ENCODE results near the gene ROR1.

The ROR1 gene

GRCh38 chr1:63896755-63897154 lies 122.9 kb downstream of the ROR1 start (continued):
- TF ChIP-seq ZSCAN5A (tag by site-specific recombination; IDR thresholded peaks at IDR 0.05) (no peak), ZNF777 (tag by site-specific recombination; IDR thresholded peaks at IDR 0.05; ENCODE audit: borderline replicate concordance) (no peak), ZNF19 (tag by site-specific recombination; IDR thresholded peaks at IDR 0.05; ENCODE audit: low read depth) (no peak), KLF9 (tag by site-specific recombination; IDR thresholded peaks at IDR 0.05; ENCODE audit: low read depth) (no peak), ZNF549 (tag by site-specific recombination; IDR thresholded peaks at IDR 0.05) (no peak), ZNF701 (tag by site-specific recombination; IDR thresholded peaks at IDR 0.05) (no peak), TCF7L2 (IDR thresholded peaks at IDR 0.05; ENCODE audit: borderline replicate concordance, low read depth, low read length) (no peak), ZNF544 (tag by site-specific recombination; IDR thresholded peaks at IDR 0.05) (no peak), ZNF664 (tag by site-specific recombination; IDR thresholded peaks at IDR 0.05) (no peak), ZNF426 (tag by site-specific recombination; IDR thresholded peaks at IDR 0.05) (no peak), ZNF558 (tag by site-specific recombination; IDR thresholded peaks at IDR 0.05) (no peak), PRDM2 (tag by site-specific recombination; IDR thresholded peaks at IDR 0.05; ENCODE audit: borderline replicate concordance) (no peak)
- TF ChIP-seq, protein P1, sequence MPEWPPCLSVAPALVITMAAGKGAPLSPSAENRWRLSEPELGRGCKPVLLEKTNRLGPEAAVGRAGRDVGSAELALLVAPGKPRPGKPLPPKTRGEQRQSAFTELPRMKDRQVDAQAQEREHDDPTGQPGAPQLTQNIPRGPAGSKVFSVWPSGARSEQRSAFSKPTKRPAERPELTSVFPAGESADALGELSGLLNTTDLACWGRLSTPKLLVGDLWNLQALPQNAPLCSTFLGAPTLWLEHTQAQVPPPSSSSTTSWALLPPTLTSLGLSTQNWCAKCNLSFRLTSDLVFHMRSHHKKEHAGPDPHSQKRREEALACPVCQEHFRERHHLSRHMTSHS (tag by site-specific recombination; IDR thresholded peaks at IDR 0.05), result no peak
- TF ChIP-seq, protein P2, sequence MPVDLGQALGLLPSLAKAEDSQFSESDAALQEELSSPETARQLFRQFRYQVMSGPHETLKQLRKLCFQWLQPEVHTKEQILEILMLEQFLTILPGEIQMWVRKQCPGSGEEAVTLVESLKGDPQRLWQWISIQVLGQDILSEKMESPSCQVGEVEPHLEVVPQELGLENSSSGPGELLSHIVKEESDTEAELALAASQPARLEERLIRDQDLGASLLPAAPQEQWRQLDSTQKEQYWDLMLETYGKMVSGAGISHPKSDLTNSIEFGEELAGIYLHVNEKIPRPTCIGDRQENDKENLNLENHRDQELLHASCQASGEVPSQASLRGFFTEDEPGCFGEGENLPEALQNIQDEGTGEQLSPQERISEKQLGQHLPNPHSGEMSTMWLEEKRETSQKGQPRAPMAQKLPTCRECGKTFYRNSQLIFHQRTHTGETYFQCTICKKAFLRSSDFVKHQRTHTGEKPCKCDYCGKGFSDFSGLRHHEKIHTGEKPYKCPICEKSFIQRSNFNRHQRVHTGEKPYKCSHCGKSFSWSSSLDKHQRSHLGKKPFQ (tag by site-specific recombination; IDR thresholded peaks at IDR 0.05), result no peak

- Histone ChIP-seq H3K27ac (ENCODE audit: extremely low read depth, low read depth, low read length) (no peak overlapping the region), H3K9me3 (ENCODE audit: control insufficient read depth, insufficient read depth, low read depth, low read length) (no peaks in the 10 kb centered on the region), H3K4me1 (ENCODE audit: control insufficient read depth, insufficient read depth, low read length) (peaks cover 6% of the 10 kb centered on the region), H3K4me3 (ENCODE audit: low read depth, low read length) (no peak overlapping the region), H3K36me3 (ENCODE audit: control insufficient read depth in 2 of 2, insufficient read depth in 1 of 2, low read length in 2 of 2) (no peaks in the 10 kb centered on the region)
- CTCF ChIA-PET, result interaction anchor here (0.8 kb wide), 1 partner anchor 21 kb away, joined by 3 read pairs; no protein-coding TSS in a partner anchor
- POLR2A ChIA-PET, result no interaction called here
- TF ChIP-seq, protein P3, sequence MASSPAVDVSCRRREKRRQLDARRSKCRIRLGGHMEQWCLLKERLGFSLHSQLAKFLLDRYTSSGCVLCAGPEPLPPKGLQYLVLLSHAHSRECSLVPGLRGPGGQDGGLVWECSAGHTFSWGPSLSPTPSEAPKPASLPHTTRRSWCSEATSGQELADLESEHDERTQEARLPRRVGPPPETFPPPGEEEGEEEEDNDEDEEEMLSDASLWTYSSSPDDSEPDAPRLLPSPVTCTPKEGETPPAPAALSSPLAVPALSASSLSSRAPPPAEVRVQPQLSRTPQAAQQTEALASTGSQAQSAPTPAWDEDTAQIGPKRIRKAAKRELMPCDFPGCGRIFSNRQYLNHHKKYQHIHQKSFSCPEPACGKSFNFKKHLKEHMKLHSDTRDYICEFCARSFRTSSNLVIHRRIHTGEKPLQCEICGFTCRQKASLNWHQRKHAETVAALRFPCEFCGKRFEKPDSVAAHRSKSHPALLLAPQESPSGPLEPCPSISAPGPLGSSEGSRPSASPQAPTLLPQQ (tag by site-specific recombination; IDR thresholded peaks at IDR 0.05), result no peak
- TF ChIP-seq ZNF530 (tag by site-specific recombination; IDR thresholded peaks at IDR 0.05; ENCODE audit: low read depth) (no peak), ZNF561 (tag by site-specific recombination; IDR thresholded peaks at IDR 0.05; ENCODE audit: borderline replicate concordance) (no peak), KLF7 (tag by site-specific recombination; IDR thresholded peaks at IDR 0.05; ENCODE audit: borderline replicate concordance) (no peak), PRDM1 (tag by site-specific recombination; IDR thresholded peaks at IDR 0.05) (peak; percentile 94), SCRT2 (tag by site-specific recombination; IDR thresholded peaks at IDR 0.05) (no peak), ZNF391 (tag by site-specific recombination; IDR thresholded peaks at IDR 0.05; ENCODE audit: borderline replicate concordance, low read depth) (no peak)
- TF ChIP-seq, protein P4, sequence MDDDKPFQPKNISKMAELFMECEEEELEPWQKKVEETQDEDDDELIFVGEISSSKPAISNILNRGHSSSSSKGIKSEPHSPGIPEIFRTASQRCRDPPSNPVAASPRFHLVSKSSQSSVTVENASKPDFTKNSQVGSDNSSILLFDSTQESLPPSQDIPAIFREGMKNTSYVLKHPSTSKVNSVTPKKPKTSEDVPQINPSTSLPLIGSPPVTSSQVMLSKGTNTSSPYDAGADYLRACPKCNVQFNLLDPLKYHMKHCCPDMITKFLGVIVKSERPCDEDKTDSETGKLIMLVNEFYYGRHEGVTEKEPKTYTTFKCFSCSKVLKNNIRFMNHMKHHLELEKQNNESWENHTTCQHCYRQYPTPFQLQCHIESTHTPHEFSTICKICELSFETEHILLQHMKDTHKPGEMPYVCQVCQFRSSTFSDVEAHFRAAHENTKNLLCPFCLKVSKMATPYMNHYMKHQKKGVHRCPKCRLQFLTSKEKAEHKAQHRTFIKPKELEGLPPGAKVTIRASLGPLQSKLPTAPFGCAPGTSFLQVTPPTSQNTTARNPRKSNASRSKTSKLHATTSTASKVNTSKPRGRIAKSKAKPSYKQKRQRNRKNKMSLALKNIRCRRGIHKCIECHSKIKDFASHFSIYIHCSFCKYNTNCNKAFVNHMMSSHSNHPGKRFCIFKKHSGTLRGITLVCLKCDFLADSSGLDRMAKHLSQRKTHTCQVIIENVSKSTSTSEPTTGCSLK (tag by site-specific recombination; IDR thresholded peaks at IDR 0.05), result no peak
Observed at GRCh38 chr1:63898428-63899196, 124.8 kb downstream of the ROR1 start.

All from HEK293 (cell line).